ENCODE data around the gene MINK1. TPM values are rescaled to one million over a fixed set of nuclear protein-coding genes. Genes with fewer than 3 reads are reported as not detected.

The MINK1 gene
- total and polyA plus RNA-seq, 2 donors from 2014 or later = 21.2 to 118 TPM

- no peak for DNase-seq
- H3K27me3 ChIP-seq (ENCODE audit: control insufficient read depth, insufficient read depth, low read length) = no peaks in the 10 kb centered on the region
- H3K4me1 ChIP-seq (ENCODE audit: control insufficient read depth in 2 of 3, insufficient read depth in 2 of 3, low read depth in 1 of 3, low read length in 3 of 3) = peaks cover 0 to 20% (median 12%) of the 10 kb centered on the region in 3 donors
- TF ChIP-seq CTCF (IDR thresholded peaks at IDR 0.05; ENCODE audit: borderline replicate concordance, extremely low read depth, insufficient read depth) = no peak
- intact Hi-C loops (cut with DNase I) = no loop called here
- peaks cover 0 to 14% (median 3%) of the 10 kb centered on the region in 3 donors for H3K36me3 ChIP-seq (ENCODE audit: control insufficient read depth in 2 of 3, insufficient read depth in 3 of 3, low read length in 3 of 3)
- no peak overlapping the region for H3K9ac ChIP-seq (ENCODE audit: low read length in 3 of 3)
- H3K4me3 ChIP-seq (ENCODE audit: low read length in 3 of 3) = no peak overlapping the region
- no peaks in the 10 kb centered on the region for H3K9me3 ChIP-seq (ENCODE audit: control insufficient read depth in 2 of 3, insufficient read depth in 1 of 3, low read length in 3 of 3)
- no peak overlapping the region for H3K27ac ChIP-seq (ENCODE audit: low read depth in 2 of 2, low read length in 2 of 2)
- no peak for FAIRE-seq
Measured at GRCh38 chr17:4935650-4936049, 102.5 kb downstream of the MINK1 start.

- Histone ChIP-seq H3K27me3 (ENCODE audit: control insufficient read depth, insufficient read depth, low read length) (no peaks in the 10 kb centered on the region), H3K9me3 (ENCODE audit: control insufficient read depth in 2 of 3, insufficient read depth in 1 of 3, low read length in 3 of 3) (no peaks in the 10 kb centered on the region), H3K9ac (ENCODE audit: low read length in 3 of 3) (no peak overlapping the region), H3K27ac (ENCODE audit: low read depth in 2 of 2, low read length in 2 of 2) (no peak overlapping the region), H3K4me3 (ENCODE audit: low read length in 3 of 3) (no peak overlapping the region), H3K4me1 (ENCODE audit: control insufficient read depth in 2 of 3, insufficient read depth in 2 of 3, low read depth in 1 of 3, low read length in 3 of 3) (peaks cover 4 to 27% (median 18%) of the 10 kb centered on the region in 3 donors), H3K36me3 (ENCODE audit: control insufficient read depth in 2 of 3, insufficient read depth in 3 of 3, low read length in 3 of 3) (peaks cover 0 to 14% (median 3%) of the 10 kb centered on the region in 3 donors)
- TF ChIP-seq CTCF (IDR thresholded peaks at IDR 0.05; ENCODE audit: borderline replicate concordance, extremely low read depth, insufficient read depth) = no peak
- FAIRE-seq (no peak), DNase-seq (no peak)
- intact Hi-C loops (cut with DNase I) = no loop called here
Measured at GRCh38 chr17:4936436-4936835, 103.3 kb downstream of the MINK1 start.

- TF ChIP-seq CTCF (IDR thresholded peaks at IDR 0.05; ENCODE audit: borderline replicate concordance, extremely low read depth, insufficient read depth) = no peak
- Histone ChIP-seq H3K4me1 (ENCODE audit: control insufficient read depth in 2 of 3, insufficient read depth in 2 of 3, low read depth in 1 of 3, low read length in 3 of 3) (peaks cover 5 to 30% (median 18%) of the 10 kb centered on the region in 3 donors), H3K9ac (ENCODE audit: low read length in 3 of 3) (no peak overlapping the region), H3K4me3 (ENCODE audit: low read length in 3 of 3) (no peak overlapping the region), H3K36me3 (ENCODE audit: control insufficient read depth in 2 of 3, insufficient read depth in 3 of 3, low read length in 3 of 3) (peaks cover 0 to 17% (median 6%) of the 10 kb centered on the region in 3 donors), H3K9me3 (ENCODE audit: control insufficient read depth in 2 of 3, insufficient read depth in 1 of 3, low read length in 3 of 3) (no peaks in the 10 kb centered on the region), H3K27me3 (ENCODE audit: control insufficient read depth, insufficient read depth, low read length) (no peaks in the 10 kb centered on the region), H3K27ac (ENCODE audit: low read depth in 2 of 2, low read length in 2 of 2) (no peak overlapping the region)
- intact Hi-C loops (cut with DNase I) = no loop called here
- FAIRE-seq = no peak
- no peak for DNase-seq
Measured at GRCh38 chr17:4937553-4937952, 104.4 kb downstream of the MINK1 start.

GRCh38 chr17:4938069-4938491 lies 104.9 kb downstream of the MINK1 start:
- Histone ChIP-seq H3K9ac (ENCODE audit: low read length in 3 of 3) (peak overlapping the region in 1 of 3 donors; percentile 96), H3K4me1 (ENCODE audit: control insufficient read depth in 2 of 3, insufficient read depth in 2 of 3, low read depth in 1 of 3, low read length in 3 of 3) (peaks cover 5 to 30% (median 18%) of the 10 kb centered on the region in 3 donors)

More at GRCh38 chr17:4938069-4938491, 104.9 kb downstream of the MINK1 start:
- FAIRE-seq = no peak
- H3K27me3 ChIP-seq (ENCODE audit: control insufficient read depth, insufficient read depth, low read length) = no peaks in the 10 kb centered on the region
- intact Hi-C loops (cut with DNase I) = no loop called here
- TF ChIP-seq CTCF (IDR thresholded peaks at IDR 0.05; ENCODE audit: borderline replicate concordance, extremely low read depth, insufficient read depth) = no peak
- H3K36me3 ChIP-seq (ENCODE audit: control insufficient read depth in 2 of 3, insufficient read depth in 3 of 3, low read length in 3 of 3) = peaks cover 0 to 20% (median 10%) of the 10 kb centered on the region in 3 donors
- peak overlapping the region in 1 of 3 donors; percentile 95 for H3K4me3 ChIP-seq (ENCODE audit: low read length in 3 of 3)
- H3K27ac ChIP-seq (ENCODE audit: low read depth in 2 of 2, low read length in 2 of 2) = peak overlapping the region in 1 of 2 donors; percentile 87
- peak in 1 of 5 donors; percentile 57 for DNase-seq
- H3K9me3 ChIP-seq (ENCODE audit: control insufficient read depth in 2 of 3, insufficient read depth in 1 of 3, low read length in 3 of 3) = no peaks in the 10 kb centered on the region
